HG03565 (cell line): ENCODE measurements around the gene BSN.
"Not testable (repeated sequence)": the region's sequence is repeated elsewhere in the genome, so short reads cannot be mapped to it uniquely, and the experiment has no call there.

ENCODE experiments used
- ATAC-seq: cut with Tn5 transposase; IDR thresholded peaks from one replicate; pipeline ENCODE4 v1.9.1; 2021; ENCODE audit warnings: mild to moderate bottlenecking, moderate library complexity; ENCODE audit not compliant: unreplicated experiment

BSN gene

GRCh38 chr3:49668861-49669260 is 114.6 kb downstream of the BSN start:
- no peak for ATAC-seq

GRCh38 chr3:49669352-49669751 is 115.1 kb downstream of the BSN start:
- no peak for ATAC-seq

GRCh38 chr3:49670940-49671290 is 116.6 kb downstream of the BSN start:
- no peak for ATAC-seq

GRCh38 chr3:49671291-49672288 is 117.3 kb downstream of the BSN start:
- ATAC-seq, result no peak

GRCh38 chr3:49673121-49673714 is 118.9 kb downstream of the BSN start:
- ATAC-seq, result no peak

- peak; percentile 58 for ATAC-seq
These were observed 119.6 kb downstream of the BSN start, which contains the start of gene APEH for GRCh38 chr3:49673715-49674496. Gene APEH (plus strand): TSS chr3:49674351. CDS start chr3:49674402, 51 bp downstream.

- peak; percentile 22 for ATAC-seq
These were observed 120.3 kb downstream of the BSN start for GRCh38 chr3:49674497-49674983.

- no peak for ATAC-seq
These were observed 121.6 kb downstream of the BSN start for GRCh38 chr3:49675912-49676311.

GRCh38 chr3:49680493-49681231 is 126.4 kb downstream of the BSN start:
- no peak for ATAC-seq

- no peak for ATAC-seq
These were observed 126.9 kb downstream of the BSN start for GRCh38 chr3:49681232-49681522.

GRCh38 chr3:49681543-49681942 is 127.3 kb downstream of the BSN start:
- no peak for ATAC-seq

GRCh38 chr3:49683162-49683561 is 128.9 kb downstream of the BSN start:
- ATAC-seq, result no peak

- ATAC-seq, result not testable (repeated sequence)
These were observed 130.2 kb downstream of the BSN start for GRCh38 chr3:49684453-49684852.

GRCh38 chr3:49685103-49685502 is 130.8 kb downstream of the BSN start:
- not testable (repeated sequence) for ATAC-seq

GRCh38 chr3:49685846-49686245 is 131.6 kb downstream of the BSN start:
- ATAC-seq, result not testable (repeated sequence)

GRCh38 chr3:49686346-49686745 is 132.1 kb downstream of the BSN start:
- ATAC-seq, result not testable (repeated sequence)

GRCh38 chr3:49686769-49687423 is 132.6 kb downstream of the BSN start:
- ATAC-seq, result not testable (repeated sequence)

- ATAC-seq, result not testable (repeated sequence)
These were observed 133.1 kb downstream of the BSN start for GRCh38 chr3:49687424-49687795.

GRCh38 chr3:49688338-49689045 is 134.2 kb downstream of the BSN start:
- not testable (repeated sequence) for ATAC-seq
